ENCODE data around the gene ESPL1.
A peak's percentile ranks its signal among the peaks of the same experiment; 100 is the strongest.

ESPL1 gene

DNA sequence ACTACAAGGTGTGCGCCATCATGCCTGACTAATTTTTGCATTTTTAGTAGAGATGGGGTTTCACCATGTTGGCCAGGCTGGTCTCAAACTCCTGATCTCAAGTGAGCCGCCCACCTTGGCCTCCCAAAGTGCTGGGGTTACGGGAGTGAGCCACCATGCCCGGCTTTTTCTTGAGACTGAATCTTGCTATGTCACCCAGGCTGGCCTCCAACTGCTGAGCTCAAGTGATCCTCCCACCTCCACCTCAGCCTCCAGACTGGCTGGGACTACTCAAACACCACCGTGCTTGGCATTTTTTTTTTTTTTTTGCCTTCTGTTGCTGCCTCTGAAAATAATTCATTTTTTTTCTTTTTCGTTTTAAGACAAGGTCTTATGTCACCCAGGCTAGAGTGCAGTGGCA is 8.2 kb upstream of the ESPL1 start:
- Histone ChIP-seq H3K4me3 (ENCODE audit: insufficient read depth, low read depth, low read length, poor library complexity, severe bottlenecking) (no peak overlapping the region), H3K27me3 (replicated peaks; ENCODE audit: control insufficient read depth, insufficient read depth, low read length, poor library complexity, severe bottlenecking) (no peaks in the 10 kb centered on the region), H3K9me3 (ENCODE audit: control insufficient read depth, low read length) (no peaks in the 10 kb centered on the region), H3K27ac (ENCODE audit: insufficient read depth, low read length, poor library complexity, severe bottlenecking) (no peak overlapping the region), H3K4me1 (ENCODE audit: control insufficient read depth, insufficient read depth, low read length, poor library complexity, severe bottlenecking) (peaks cover 9% of the 10 kb centered on the region), H3K36me3 (ENCODE audit: control insufficient read depth, insufficient read depth, low read length) (no peaks in the 10 kb centered on the region)
- DNase-seq = no peak

DNA sequence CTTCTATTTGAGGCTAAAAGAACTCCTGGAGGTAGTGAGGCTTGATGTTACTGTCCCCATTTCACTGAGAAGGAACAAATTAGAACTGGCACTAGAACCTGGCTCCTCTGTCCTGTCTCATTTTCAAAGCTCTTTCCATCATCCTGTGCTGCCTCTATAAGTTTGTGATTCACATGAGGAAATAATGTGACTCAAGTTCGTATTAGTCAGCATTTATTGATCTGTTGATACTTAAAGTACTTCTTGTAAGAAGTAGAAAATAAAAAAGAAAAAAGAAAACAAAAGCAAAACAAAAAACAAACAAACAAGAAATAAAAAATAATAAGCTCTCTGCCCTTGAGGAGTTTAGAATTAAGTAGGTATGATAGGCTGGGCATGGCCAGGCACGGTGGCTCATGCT is 2.3 kb upstream of the ESPL1 start:
- no peak for DNase-seq
- peaks cover 5% of the 10 kb centered on the region for H3K4me1 ChIP-seq (ENCODE audit: control insufficient read depth, insufficient read depth, low read length, poor library complexity, severe bottlenecking)
- no peak overlapping the region for H3K4me3 ChIP-seq (ENCODE audit: insufficient read depth, low read depth, low read length, poor library complexity, severe bottlenecking)
- H3K27ac ChIP-seq (ENCODE audit: insufficient read depth, low read length, poor library complexity, severe bottlenecking) = no peak overlapping the region
- no peaks in the 10 kb centered on the region for H3K27me3 ChIP-seq (replicated peaks; ENCODE audit: control insufficient read depth, insufficient read depth, low read length, poor library complexity, severe bottlenecking)
- H3K9me3 ChIP-seq (ENCODE audit: control insufficient read depth, low read length) = no peaks in the 10 kb centered on the region
- no peaks in the 10 kb centered on the region for H3K36me3 ChIP-seq (ENCODE audit: control insufficient read depth, insufficient read depth, low read length)

DNA sequence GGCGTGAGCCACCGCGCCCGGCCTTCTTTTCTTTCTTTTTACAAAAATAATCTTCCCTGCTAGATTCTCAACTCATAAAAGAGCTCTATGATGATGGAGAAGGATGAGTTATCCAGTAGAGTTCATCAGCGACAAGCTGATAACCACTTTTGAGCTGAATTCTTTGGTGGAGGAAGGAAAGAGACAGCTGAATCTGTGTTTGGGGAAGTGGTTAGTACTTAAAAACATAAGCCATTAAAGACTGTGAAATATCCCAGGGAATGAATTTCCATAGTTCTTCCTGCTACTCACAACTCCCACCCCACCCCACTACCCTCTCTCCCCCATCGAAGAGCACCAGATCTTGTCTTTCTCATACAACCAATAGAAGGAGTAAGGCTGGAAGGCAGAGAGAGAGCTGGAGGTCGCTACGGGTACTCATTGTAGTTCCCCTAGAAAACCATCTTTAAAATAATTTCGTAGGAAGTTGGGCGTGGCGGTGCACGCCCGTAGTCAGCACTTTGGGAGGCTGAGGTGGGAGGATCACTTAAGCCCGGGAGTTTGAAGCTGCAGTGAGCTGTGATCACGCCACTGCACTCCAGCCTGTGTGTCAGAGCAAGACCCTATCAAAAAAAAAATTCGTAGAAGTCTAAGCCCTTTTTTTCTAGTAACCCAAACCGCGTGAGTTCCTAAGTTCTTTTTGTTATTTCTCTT is 647 bp upstream of the ESPL1 start:
- H3K27me3 ChIP-seq (replicated peaks; ENCODE audit: control insufficient read depth, insufficient read depth, low read length, poor library complexity, severe bottlenecking) = no peaks in the 10 kb centered on the region
- H3K4me1 ChIP-seq (ENCODE audit: control insufficient read depth, insufficient read depth, low read length, poor library complexity, severe bottlenecking) = peaks cover 5% of the 10 kb centered on the region
- no peak for DNase-seq
- no peaks in the 10 kb centered on the region for H3K36me3 ChIP-seq (ENCODE audit: control insufficient read depth, insufficient read depth, low read length)
- H3K27ac ChIP-seq (ENCODE audit: insufficient read depth, low read length, poor library complexity, severe bottlenecking) = peak overlapping the region; percentile 61
- H3K9me3 ChIP-seq (ENCODE audit: control insufficient read depth, low read length) = no peaks in the 10 kb centered on the region
- peak overlapping the region; percentile 80 for H3K4me3 ChIP-seq (ENCODE audit: insufficient read depth, low read depth, low read length, poor library complexity, severe bottlenecking)

DNA sequence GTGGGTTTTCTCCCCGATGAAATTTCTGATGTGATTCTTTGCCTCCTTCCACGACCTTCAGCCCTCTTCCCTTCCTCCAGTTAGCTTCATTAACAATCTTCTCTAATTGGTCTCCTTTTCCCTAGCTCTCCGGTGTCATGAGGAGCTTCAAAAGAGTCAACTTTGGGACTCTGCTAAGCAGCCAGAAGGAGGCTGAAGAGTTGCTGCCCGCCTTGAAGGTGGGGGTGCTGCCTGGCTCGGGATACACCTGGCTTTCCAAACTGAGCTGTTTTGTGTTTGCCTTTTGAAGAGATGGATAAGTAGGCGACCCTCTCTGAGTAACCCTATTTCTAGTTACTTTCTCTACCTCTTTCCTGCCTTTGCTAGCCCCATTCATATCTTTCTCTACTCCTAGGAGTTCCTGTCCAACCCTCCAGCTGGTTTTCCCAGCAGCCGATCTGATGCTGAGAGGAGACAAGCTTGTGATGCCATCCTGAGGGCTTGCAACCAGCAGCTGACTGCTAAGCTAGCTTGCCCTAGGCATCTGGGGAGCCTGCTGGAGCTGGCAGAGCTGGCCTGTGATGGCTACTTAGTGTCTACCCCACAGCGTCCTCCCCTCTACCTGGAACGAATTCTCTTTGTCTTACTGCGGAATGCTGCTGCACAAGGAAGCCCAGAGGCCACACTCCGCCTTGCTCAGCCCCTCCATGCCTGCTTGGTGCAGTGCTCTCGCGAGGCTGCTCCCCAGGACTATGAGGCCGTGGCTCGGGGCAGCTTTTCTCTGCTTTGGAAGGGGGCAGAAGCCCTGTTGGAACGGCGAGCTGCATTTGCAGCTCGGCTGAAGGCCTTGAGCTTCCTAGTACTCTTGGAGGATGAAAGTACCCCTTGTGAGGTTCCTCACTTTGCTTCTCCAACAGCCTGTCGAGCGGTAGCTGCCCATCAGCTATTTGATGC is 797 bp downstream of the ESPL1 start:
- Histone ChIP-seq H3K4me3 (ENCODE audit: insufficient read depth, low read depth, low read length, poor library complexity, severe bottlenecking) (peak overlapping the region; percentile 80), H3K36me3 (ENCODE audit: control insufficient read depth, insufficient read depth, low read length) (no peaks in the 10 kb centered on the region), H3K27me3 (replicated peaks; ENCODE audit: control insufficient read depth, insufficient read depth, low read length, poor library complexity, severe bottlenecking) (no peaks in the 10 kb centered on the region), H3K27ac (ENCODE audit: insufficient read depth, low read length, poor library complexity, severe bottlenecking) (peak overlapping the region; percentile 61), H3K9me3 (ENCODE audit: control insufficient read depth, low read length) (no peaks in the 10 kb centered on the region), H3K4me1 (ENCODE audit: control insufficient read depth, insufficient read depth, low read length, poor library complexity, severe bottlenecking) (peaks cover 5% of the 10 kb centered on the region)
- no peak for DNase-seq

DNA sequence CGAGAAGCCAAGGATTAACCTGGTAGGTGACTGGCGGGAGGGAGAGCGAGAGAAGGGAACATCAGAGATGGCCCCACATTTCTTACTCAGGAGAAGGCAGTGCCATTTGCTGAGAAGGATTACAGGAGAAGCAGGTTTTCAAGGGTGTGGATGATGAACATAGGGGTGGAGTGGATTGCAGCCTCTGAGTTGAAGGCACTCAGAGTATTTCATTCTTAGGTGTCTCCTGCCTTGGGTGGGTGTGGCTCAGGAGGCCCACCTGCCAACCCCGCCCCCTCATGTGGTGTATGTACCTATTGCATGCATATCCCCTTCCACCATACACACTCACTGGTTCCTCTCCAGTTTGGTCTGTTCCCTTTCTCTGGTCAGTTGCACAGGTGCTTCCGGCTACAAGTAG is 6.3 kb downstream of the ESPL1 start:
- Histone ChIP-seq H3K27ac (ENCODE audit: insufficient read depth, low read length, poor library complexity, severe bottlenecking) (no peak overlapping the region), H3K27me3 (replicated peaks; ENCODE audit: control insufficient read depth, insufficient read depth, low read length, poor library complexity, severe bottlenecking) (no peaks in the 10 kb centered on the region), H3K9me3 (ENCODE audit: control insufficient read depth, low read length) (no peaks in the 10 kb centered on the region), H3K4me3 (ENCODE audit: insufficient read depth, low read depth, low read length, poor library complexity, severe bottlenecking) (no peak overlapping the region), H3K36me3 (ENCODE audit: control insufficient read depth, insufficient read depth, low read length) (no peaks in the 10 kb centered on the region), H3K4me1 (ENCODE audit: control insufficient read depth, insufficient read depth, low read length, poor library complexity, severe bottlenecking) (no peaks in the 10 kb centered on the region)
- no peak for DNase-seq

DNA sequence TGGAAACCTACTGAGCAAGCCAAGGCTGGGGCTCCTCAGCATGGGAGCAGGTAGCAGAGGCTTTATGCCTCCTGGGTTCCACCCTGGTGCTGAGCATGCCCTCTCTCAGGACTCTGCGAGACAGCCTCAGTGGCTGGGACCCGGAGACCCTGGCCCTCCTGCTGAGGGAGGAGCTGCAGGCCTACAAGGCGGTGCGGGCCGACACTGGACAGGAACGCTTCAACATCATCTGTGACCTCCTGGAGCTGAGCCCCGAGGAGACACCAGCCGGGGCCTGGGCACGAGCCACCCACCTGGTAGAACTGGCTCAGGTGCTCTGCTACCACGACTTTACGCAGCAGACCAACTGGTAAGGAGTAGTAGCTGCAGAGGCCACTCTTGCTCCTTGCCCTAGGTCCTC is 8.4 kb downstream of the ESPL1 start:
- Histone ChIP-seq H3K27me3 (replicated peaks; ENCODE audit: control insufficient read depth, insufficient read depth, low read length, poor library complexity, severe bottlenecking) (no peaks in the 10 kb centered on the region), H3K9me3 (ENCODE audit: control insufficient read depth, low read length) (no peaks in the 10 kb centered on the region), H3K4me1 (ENCODE audit: control insufficient read depth, insufficient read depth, low read length, poor library complexity, severe bottlenecking) (no peaks in the 10 kb centered on the region), H3K36me3 (ENCODE audit: control insufficient read depth, insufficient read depth, low read length) (no peaks in the 10 kb centered on the region), H3K27ac (ENCODE audit: insufficient read depth, low read length, poor library complexity, severe bottlenecking) (no peak overlapping the region), H3K4me3 (ENCODE audit: insufficient read depth, low read depth, low read length, poor library complexity, severe bottlenecking) (no peak overlapping the region)
- DNase-seq = no peak

DNA sequence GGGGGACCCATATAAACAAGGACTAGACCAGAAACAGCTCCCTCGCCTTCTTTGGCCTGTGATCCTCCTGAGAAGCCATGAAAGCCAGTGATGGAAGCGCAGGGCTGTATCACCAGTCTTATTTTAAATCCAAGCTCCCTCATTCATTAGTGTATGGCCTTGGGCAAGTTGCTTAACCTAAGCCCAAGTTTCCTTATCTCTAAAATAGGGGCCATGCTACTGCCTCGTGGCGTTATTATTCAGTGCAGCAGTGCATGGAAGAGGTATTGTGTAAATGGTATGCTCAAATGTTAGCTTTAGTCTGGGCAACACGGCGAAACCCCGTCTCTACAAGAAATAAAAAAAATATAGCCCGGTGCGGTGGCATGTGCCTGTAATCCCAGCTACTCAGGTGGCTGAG is 9.9 kb downstream of the ESPL1 start:
- no peaks in the 10 kb centered on the region for H3K36me3 ChIP-seq (ENCODE audit: control insufficient read depth, insufficient read depth, low read length)
- H3K4me3 ChIP-seq (ENCODE audit: insufficient read depth, low read depth, low read length, poor library complexity, severe bottlenecking) = no peak overlapping the region
- no peaks in the 10 kb centered on the region for H3K9me3 ChIP-seq (ENCODE audit: control insufficient read depth, low read length)
- H3K27ac ChIP-seq (ENCODE audit: insufficient read depth, low read length, poor library complexity, severe bottlenecking) = no peak overlapping the region
- H3K4me1 ChIP-seq (ENCODE audit: control insufficient read depth, insufficient read depth, low read length, poor library complexity, severe bottlenecking) = no peaks in the 10 kb centered on the region
- no peak for DNase-seq
- no peaks in the 10 kb centered on the region for H3K27me3 ChIP-seq (replicated peaks; ENCODE audit: control insufficient read depth, insufficient read depth, low read length, poor library complexity, severe bottlenecking)

DNA sequence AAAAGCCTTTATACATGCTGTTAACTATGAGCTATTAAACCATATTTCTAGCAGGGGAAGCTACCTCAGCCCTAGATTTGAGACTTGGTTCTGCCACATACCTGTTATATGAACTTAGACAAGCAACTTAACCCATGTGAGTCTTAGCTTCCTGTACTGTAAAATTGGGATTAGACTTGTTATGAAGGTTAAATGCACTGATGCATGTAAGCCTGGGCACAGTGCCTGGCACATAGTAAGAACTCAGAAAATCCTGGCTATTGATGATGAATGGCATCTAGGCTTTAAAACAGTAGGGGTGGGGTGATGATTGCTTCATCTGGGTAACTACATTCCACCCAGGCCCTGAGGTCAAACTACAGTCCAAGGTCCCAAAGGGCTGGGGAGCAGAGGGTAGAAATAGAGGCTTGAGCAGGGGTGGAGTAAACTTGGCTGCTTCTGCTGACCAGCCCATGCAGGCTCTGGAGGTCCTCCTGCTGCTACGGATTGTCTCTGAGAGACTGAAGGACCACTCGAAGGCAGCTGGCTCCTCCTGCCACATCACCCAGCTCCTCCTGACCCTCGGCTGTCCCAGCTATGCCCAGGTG is 11.3 kb downstream of the ESPL1 start:
- H3K27me3 ChIP-seq (replicated peaks; ENCODE audit: control insufficient read depth, insufficient read depth, low read length, poor library complexity, severe bottlenecking) = no peaks in the 10 kb centered on the region
- H3K4me1 ChIP-seq (ENCODE audit: control insufficient read depth, insufficient read depth, low read length, poor library complexity, severe bottlenecking) = no peaks in the 10 kb centered on the region
- no peak overlapping the region for H3K4me3 ChIP-seq (ENCODE audit: insufficient read depth, low read depth, low read length, poor library complexity, severe bottlenecking)
- no peak for DNase-seq
- no peaks in the 10 kb centered on the region for H3K36me3 ChIP-seq (ENCODE audit: control insufficient read depth, insufficient read depth, low read length)
- H3K27ac ChIP-seq (ENCODE audit: insufficient read depth, low read length, poor library complexity, severe bottlenecking) = no peak overlapping the region
- H3K9me3 ChIP-seq (ENCODE audit: control insufficient read depth, low read length) = no peaks in the 10 kb centered on the region

DNA sequence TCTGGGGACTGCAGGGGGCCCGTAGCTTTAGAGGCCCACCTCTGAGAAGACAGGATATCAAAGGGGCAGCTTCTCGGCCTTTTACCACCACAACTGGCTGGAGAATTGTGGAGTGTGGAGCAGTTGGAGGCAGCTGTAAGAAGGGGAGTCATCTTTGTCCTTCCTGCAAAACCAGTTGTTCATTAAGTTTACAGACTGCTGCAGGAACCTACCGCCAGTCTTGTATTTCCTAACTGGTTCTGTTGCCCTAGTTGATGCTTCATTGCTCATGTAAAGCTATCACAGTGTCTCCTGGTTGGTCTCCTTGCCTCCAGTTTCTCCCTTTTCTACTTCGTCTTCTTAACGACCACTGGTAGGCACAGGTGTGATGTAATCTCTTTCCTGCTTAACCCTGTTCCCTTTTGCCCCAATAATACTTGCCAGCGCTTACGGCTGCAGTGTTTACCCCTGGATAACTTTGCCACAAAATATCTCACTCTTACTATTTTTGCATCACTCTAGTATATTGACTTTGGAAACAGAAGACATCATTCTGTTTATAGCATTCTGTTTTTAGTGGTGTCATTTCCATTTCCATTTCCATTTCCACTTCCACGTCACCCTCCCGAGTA is 11.9 kb downstream of the ESPL1 start:
- no peaks in the 10 kb centered on the region for H3K36me3 ChIP-seq (ENCODE audit: control insufficient read depth, insufficient read depth, low read length)
- no peak overlapping the region for H3K27ac ChIP-seq (ENCODE audit: insufficient read depth, low read length, poor library complexity, severe bottlenecking)
- H3K27me3 ChIP-seq (replicated peaks; ENCODE audit: control insufficient read depth, insufficient read depth, low read length, poor library complexity, severe bottlenecking) = no peaks in the 10 kb centered on the region
- no peaks in the 10 kb centered on the region for H3K4me1 ChIP-seq (ENCODE audit: control insufficient read depth, insufficient read depth, low read length, poor library complexity, severe bottlenecking)
- H3K4me3 ChIP-seq (ENCODE audit: insufficient read depth, low read depth, low read length, poor library complexity, severe bottlenecking) = no peak overlapping the region
- no peak for DNase-seq
- H3K9me3 ChIP-seq (ENCODE audit: control insufficient read depth, low read length) = no peaks in the 10 kb centered on the region
